OCI-LY7 (cell line): ENCODE measurements around the gene ACAD8. TPM values are rescaled to one million over a fixed set of nuclear protein-coding genes. Genes with fewer than 3 reads are reported as not detected.
A peak's percentile ranks its signal among the peaks of the same experiment; 100 is the strongest.

Experiments used
- BruUV-seq: library from RNA; stranded (reverse); fragments of 400-500 nt; replicated peaks from 2 replicates; lab custom pipeline; 2021; lab: Mats Ljungman, UMichigan
- CTCF ChIA-PET: fragments of 300-600 bp; sonication (Branson Sonifier 250); formaldehyde crosslinking; loops from one replicate; lab custom pipeline; 2022; ENCODE audit warnings: antibody characterized with exemption; ENCODE audit not compliant: unreplicated experiment; lab: Charles Lee
- POLR2A ChIA-PET: fragments of 300-600 bp; sonication (Branson Sonifier 250); formaldehyde crosslinking; loops from one replicate; lab custom pipeline; 2022; ENCODE audit warnings: antibody characterized with exemption; lab: Charles Lee
- DNase-seq: peaks from one replicate; pipeline ENCODE4 v3.0.0-alpha.2; 2015; ENCODE audit warnings: low spot score
- H2AFZ ChIP-seq: fragments of 200-600 bp; sonication (generic), shearing (Covaris generic); 2 replicates; pipeline ENCODE4 v1.6.1; 2014; ENCODE audit warnings: mild to moderate bottlenecking, antibody characterized with exemption, low read length, moderate library complexity
- H3K27ac ChIP-seq: fragments of 200-600 bp; sonication (generic); 2 replicates; pipeline ENCODE4 v1.5.1; 2014; ENCODE audit warnings: mixed run types, low read depth, mild to moderate bottlenecking, moderate library complexity, low read length, inconsistent platforms; ENCODE audit not compliant: poor library complexity, severe bottlenecking
- H3K36me3 ChIP-seq: fragments of 200-600 bp; sonication (generic); 2 replicates; pipeline ENCODE4 v1.6.1; 2014; ENCODE audit warnings: mild to moderate bottlenecking, antibody characterized with exemption, low read length, moderate library complexity, mixed read lengths; ENCODE audit not compliant: insufficient read depth
- H3K4me1 ChIP-seq: fragments of 200-600 bp; sonication (generic); 2 replicates; pipeline ENCODE4 v1.5.1; 2014; ENCODE audit warnings: mild to moderate bottlenecking, low read length; ENCODE audit not compliant: insufficient read depth, poor library complexity, severe bottlenecking
- H3K4me2 ChIP-seq: fragments of 200-600 bp; sonication (generic); 2 replicates; pipeline ENCODE4 v1.6.1; 2014; ENCODE audit warnings: mild to moderate bottlenecking, low read length
- H3K4me3 ChIP-seq: fragments of 200-600 bp; sonication (generic); 2 replicates; pipeline ENCODE4 v1.5.1; 2014; ENCODE audit warnings: mild to moderate bottlenecking, low read depth, low read length; ENCODE audit not compliant: poor library complexity, severe bottlenecking
- H3K79me2 ChIP-seq: fragments of 200-600 bp; sonication (generic); 2 replicates; pipeline ENCODE4 v1.6.1; 2016; ENCODE audit warnings: low read depth, mild to moderate bottlenecking, low read length, moderate library complexity, mixed read lengths; ENCODE audit not compliant: insufficient read depth
- H3K9me2 ChIP-seq: fragments of 200-600 bp; sonication (generic); 2 replicates; pipeline ENCODE4 v1.6.1; 2016; ENCODE audit warnings: mild to moderate bottlenecking, low read length, mixed read lengths; ENCODE audit not compliant: insufficient read depth
- H3K9me3 ChIP-seq: fragments of 200-600 bp; sonication (generic); 2 replicates; pipeline ENCODE4 v1.6.1; 2014; ENCODE audit warnings: mild to moderate bottlenecking, mixed run types, low read length, mixed read lengths
- H4K20me1 ChIP-seq: fragments of 200-600 bp; sonication (generic); 2 replicates; pipeline ENCODE4 v1.6.1; 2014; ENCODE audit warnings: mild to moderate bottlenecking, antibody characterized with exemption, low read length, moderate library complexity, mixed read lengths; ENCODE audit not compliant: insufficient read depth
- EZH2phosphoT487 ChIP-seq: fragments of 200-600 bp; sonication (generic); IDR thresholded peaks from 2 replicates; pipeline ENCODE4 v1.6.1; 2018; ENCODE audit warnings: low read depth, borderline replicate concordance, mild to moderate bottlenecking, mixed run types, antibody characterized with exemption, low read length, moderate library complexity, mixed read lengths
- intact Hi-C: fragments of 100-400 bp; cut with micrococcal nuclease; formaldehyde crosslinking; loops from one replicate; pipeline ENCODE4 v1.10.0; 2022; ENCODE audit not compliant: unreplicated experiment
- total RNA-seq, 2 experiments: library from RNA; depleted of rRNA in 1 of 2; stranded (reverse); fragments of >200 nt in 1 of 2; shearing (Covaris generic) in 1 of 2; gene quantifications; 2 replicates each; pipeline ENCODE4 v1.2.3, GENCODE V29; 2014 to 2022
- TF ChIP-seq, protein P1 (sequence below): fragments of 200-600 bp; sonication (generic); conservative IDR thresholded peaks from 2 replicates; pipeline ENCODE4 v1.5.1; 2014; ENCODE audit warnings: mild to moderate bottlenecking, antibody characterized with exemption, low read length, moderate library complexity, mixed read lengths

The ACAD8 gene
- total RNA-seq, 2 experiments from 2014 or later = 24.7 to 29.7 TPM

DNA sequence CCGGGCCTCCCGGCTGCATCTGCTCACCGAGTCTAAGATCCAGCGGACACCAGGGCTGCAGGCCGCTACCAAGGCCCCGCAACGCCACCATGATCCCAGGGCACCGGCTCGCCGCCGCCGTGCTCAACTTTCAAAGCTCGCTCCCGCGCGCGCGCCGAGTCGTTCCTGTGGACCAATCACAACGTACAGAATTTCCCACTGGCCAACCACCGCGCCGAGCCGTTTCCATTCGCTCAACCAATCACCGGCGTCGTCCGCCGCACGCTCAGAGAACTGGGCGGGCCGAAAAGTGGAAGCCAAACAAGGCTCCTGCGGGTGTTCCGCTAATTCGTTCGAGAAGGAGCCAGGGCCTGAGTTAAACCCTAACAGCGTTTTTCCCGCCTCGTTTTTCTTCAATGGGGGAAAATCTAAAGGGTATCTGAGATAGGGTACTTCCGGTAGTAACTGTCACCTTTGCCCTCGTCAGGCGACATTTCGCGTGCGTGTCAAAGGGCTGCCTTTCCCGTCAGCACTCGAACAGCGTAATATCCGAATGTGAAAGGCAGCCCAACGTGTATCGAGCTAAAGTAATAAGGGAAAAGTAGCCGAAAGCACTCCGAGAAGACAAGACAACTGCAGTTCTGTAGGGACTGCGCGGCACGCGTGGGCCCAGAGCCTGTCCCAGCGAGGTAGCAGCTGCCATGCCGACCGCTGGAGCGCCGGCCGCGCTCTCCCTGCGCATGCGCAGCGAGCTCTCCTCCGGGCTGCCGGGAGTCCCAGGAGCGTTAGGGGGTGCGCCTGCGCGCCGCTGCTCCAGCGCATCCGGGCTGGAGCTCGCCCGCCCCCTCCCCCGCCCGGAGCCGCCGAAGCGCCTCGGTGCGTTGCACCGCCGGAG is 29.3 kb upstream of the ACAD8 start, which contains the start of the genes NCAPD3 and VPS26B:
TSS of gene NCAPD3 (minus strand) at position 132 of the 874 bp plus-strand sequence. CDS start at position 91, 41 bp downstream.
TSS of gene VPS26B (plus strand) at position 836 of the 874 bp plus-strand sequence. CDS start 452 bp downstream, outside the sequence.
- H3K9me2 ChIP-seq = no peaks in the 10 kb centered on the region
- CTCF ChIA-PET = interaction anchor here (0.8 to 1.6 kb wide), 2 partner anchors 15 to 19 kb away, joined by 3 read pairs; no protein-coding TSS in a partner anchor
- peaks cover 62% of the 10 kb centered on the region for H4K20me1 ChIP-seq
- peaks cover 60% of the 10 kb centered on the region for H3K79me2 ChIP-seq
- H2AFZ ChIP-seq = peak within 1 kb of the TSS; percentile 93
- H3K4me2 ChIP-seq = peak within 1 kb of the TSS; percentile 98
- peaks cover 35% of the 10 kb centered on the region for H3K36me3 ChIP-seq
- no peaks in the 10 kb centered on the region for H3K9me3 ChIP-seq
- POLR2A ChIA-PET = interaction anchor here (0.6 to 2.2 kb wide), 9 partner anchors 10 to 40 kb away, joined by 3 to 7 read pairs (median 4); partner anchors contain the start of gene ACAD8
- TF ChIP-seq, protein P1, sequence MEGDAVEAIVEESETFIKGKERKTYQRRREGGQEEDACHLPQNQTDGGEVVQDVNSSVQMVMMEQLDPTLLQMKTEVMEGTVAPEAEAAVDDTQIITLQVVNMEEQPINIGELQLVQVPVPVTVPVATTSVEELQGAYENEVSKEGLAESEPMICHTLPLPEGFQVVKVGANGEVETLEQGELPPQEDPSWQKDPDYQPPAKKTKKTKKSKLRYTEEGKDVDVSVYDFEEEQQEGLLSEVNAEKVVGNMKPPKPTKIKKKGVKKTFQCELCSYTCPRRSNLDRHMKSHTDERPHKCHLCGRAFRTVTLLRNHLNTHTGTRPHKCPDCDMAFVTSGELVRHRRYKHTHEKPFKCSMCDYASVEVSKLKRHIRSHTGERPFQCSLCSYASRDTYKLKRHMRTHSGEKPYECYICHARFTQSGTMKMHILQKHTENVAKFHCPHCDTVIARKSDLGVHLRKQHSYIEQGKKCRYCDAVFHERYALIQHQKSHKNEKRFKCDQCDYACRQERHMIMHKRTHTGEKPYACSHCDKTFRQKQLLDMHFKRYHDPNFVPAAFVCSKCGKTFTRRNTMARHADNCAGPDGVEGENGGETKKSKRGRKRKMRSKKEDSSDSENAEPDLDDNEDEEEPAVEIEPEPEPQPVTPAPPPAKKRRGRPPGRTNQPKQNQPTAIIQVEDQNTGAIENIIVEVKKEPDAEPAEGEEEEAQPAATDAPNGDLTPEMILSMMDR = no peak
- TF ChIP-seq EZH2phosphoT487 = no peak
- H3K4me1 ChIP-seq = peaks cover 63% of the 10 kb centered on the region
- peak within 1 kb of the TSS; percentile 97 for H3K4me3 ChIP-seq
- BruUV-seq = no TSS peak
- DNase-seq = peak; percentile 97
- intact Hi-C loops = loop anchor here (1.0 kb wide), 1 partner anchor 29 kb away; the partner anchor contains the start of genes ACAD8 and THYN1
- peak within 1 kb of the TSS; percentile 81 for H3K27ac ChIP-seq

DNA sequence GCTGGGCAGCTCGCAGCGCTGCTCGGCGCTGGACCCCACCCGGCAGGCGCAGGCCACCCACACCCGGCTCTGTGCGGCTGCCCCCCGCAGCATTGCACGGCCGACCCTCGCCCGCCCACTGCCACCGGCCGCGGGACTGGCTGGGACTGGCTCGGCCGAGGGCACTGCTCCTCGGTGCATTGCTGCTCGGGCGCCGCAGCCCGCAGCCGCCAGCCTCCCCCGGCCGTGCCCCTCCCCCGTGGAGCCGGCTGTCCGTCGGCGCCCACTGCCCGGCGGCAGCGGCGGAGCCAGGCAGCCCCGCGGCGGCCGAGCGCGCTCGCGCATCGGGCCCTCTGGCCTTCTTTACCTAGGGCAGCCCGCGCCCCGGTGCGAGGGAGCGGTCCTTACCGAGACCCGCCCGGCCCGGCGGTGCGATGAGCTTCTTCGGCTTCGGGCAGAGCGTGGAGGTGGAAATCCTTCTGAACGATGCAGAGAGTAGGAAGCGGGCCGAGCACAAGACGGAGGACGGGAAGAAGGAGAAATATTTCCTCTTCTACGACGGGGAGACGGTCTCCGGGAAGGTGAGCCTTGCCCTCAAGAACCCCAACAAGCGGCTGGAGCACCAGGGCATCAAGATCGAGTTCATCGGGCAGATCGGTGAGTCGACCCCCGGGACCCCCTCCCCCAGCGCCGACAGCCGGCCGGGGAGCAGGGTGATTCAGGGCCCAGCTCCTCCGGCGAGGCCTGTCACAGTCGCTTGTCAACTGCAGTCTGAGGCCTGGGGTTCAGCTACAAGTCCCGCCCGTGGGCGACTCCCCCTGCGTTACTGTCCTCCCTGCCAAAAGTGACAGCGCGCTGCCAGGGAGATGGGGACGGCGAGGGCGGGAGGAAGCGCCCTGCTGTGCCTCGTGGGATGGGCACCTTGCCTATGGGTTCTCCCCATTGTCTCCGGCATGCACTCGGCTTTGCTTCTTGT is 28.4 kb upstream of the ACAD8 start:
- Histone ChIP-seq H4K20me1 (peaks cover 71% of the 10 kb centered on the region), H3K4me1 (peaks cover 73% of the 10 kb centered on the region), H3K4me3 (peak overlapping the region; percentile 97), H3K36me3 (peaks cover 27% of the 10 kb centered on the region), H3K9me3 (no peaks in the 10 kb centered on the region), H3K4me2 (peak overlapping the region; percentile 87), H3K27ac (no peak overlapping the region), H3K9me2 (no peaks in the 10 kb centered on the region), H2AFZ (peak overlapping the region; percentile 93), H3K79me2 (peaks cover 62% of the 10 kb centered on the region)
- DNase-seq = peak; percentile 39
- no TSS peak for BruUV-seq
- ChIA-PET CTCF (interaction anchor here (0.8 kb wide), 1 partner anchor 18 kb away, joined by 3 read pairs; no protein-coding TSS in a partner anchor), POLR2A (interaction anchor here (0.6 to 2.2 kb wide), 10 partner anchors 9 to 29 kb away, joined by 3 to 6 read pairs (median 4); partner anchors contain the start of genes ACAD8 and THYN1)
- TF ChIP-seq EZH2phosphoT487 = no peak
- TF ChIP-seq, protein P1 = no peak
- intact Hi-C loops = loop anchor here (1.0 kb wide), 1 partner anchor 28 kb away; the partner anchor contains the start of genes ACAD8 and THYN1
